IMR-90 (cell line): Measurements from ENCODE around the gene DDX41. TPM values are rescaled to one million over a fixed set of nuclear protein-coding genes. Genes with fewer than 3 reads are reported as not detected.

ENCODE experiments used
- ATAC-seq: fragments of 200-7000 bp; cut with Tn5 transposase; 2 replicates; pipeline ENCODE4 v1.9.1; 2020; ENCODE audit warnings: low read depth, mild to moderate bottlenecking, moderate library complexity
- BruUV-seq: library from RNA; stranded (reverse); fragments of 400-500 nt; replicated peaks from 2 replicates; lab custom pipeline; 2021; lab: Mats Ljungman, UMichigan
- CTCF ChIA-PET: fragments of 300-600 bp; formaldehyde crosslinking; extraction: SDS; loops from one replicate; lab custom pipeline; 2021; ENCODE audit warnings: antibody characterized with exemption; lab: Yijun Ruan, JAX
- POLR2A ChIA-PET: fragments of 300-600 bp; sonication (Branson Sonifier 250); formaldehyde crosslinking; loops from one replicate; lab custom pipeline; 2022; ENCODE audit warnings: antibody characterized with exemption; ENCODE audit not compliant: unreplicated experiment; lab: Charles Lee
- DNase-seq: peaks from one replicate; pipeline ENCODE4 v3.0.0; 2013
- H2AFZ ChIP-seq: replicated peaks from 2 replicates; pipeline ENCODE3; 2013; ENCODE audit warnings: low read length, mild to moderate bottlenecking; ENCODE audit not compliant: poor library complexity
- H2AK5ac ChIP-seq: 2 replicates; pipeline ENCODE4 v1.6.1; 2013; ENCODE audit warnings: low read depth, low read length, inconsistent platforms
- H2AK9ac ChIP-seq: replicated peaks from 2 replicates; pipeline ENCODE3; 2013; ENCODE audit warnings: mild to moderate bottlenecking, low read depth, low read length, moderate library complexity; ENCODE audit not compliant: poor library complexity
- H2BK120ac ChIP-seq: 2 replicates; pipeline ENCODE4 v1.6.1; 2013; ENCODE audit warnings: low read depth, low read length, inconsistent platforms
- H2BK15ac ChIP-seq: 3 replicates; pipeline ENCODE4 v1.6.1; 2013; ENCODE audit warnings: low read depth, low read length, inconsistent platforms
- H2BK20ac ChIP-seq: 2 replicates; pipeline ENCODE4 v1.6.1; 2013; ENCODE audit warnings: low read depth, mild to moderate bottlenecking, inconsistent platforms, low read length, moderate library complexity
- H2BK5ac ChIP-seq: 2 replicates; pipeline ENCODE4 v1.6.1; 2013; ENCODE audit warnings: mild to moderate bottlenecking, low read depth, low read length, inconsistent platforms; ENCODE audit not compliant: poor library complexity, severe bottlenecking
- H3K14ac ChIP-seq: replicated peaks from 2 replicates; pipeline ENCODE4 v1.6.1; 2013; ENCODE audit warnings: low read depth, low read length, inconsistent platforms
- H3K18ac ChIP-seq: 2 replicates; pipeline ENCODE4 v1.6.1; 2013; ENCODE audit warnings: low read depth, low read length, control low read depth
- H3K23ac ChIP-seq: 2 replicates; pipeline ENCODE4 v1.6.1; 2013; ENCODE audit warnings: low read depth, low read length, inconsistent platforms
- H3K27ac ChIP-seq: 2 replicates; pipeline ENCODE4 v1.5.1; 2013; ENCODE audit warnings: mild to moderate bottlenecking, control low read depth, low read length; ENCODE audit not compliant: insufficient read depth
- H3K27me3 ChIP-seq: 2 replicates; pipeline ENCODE4 v1.6.1; 2013; ENCODE audit warnings: low read length; ENCODE audit not compliant: control insufficient read depth, insufficient read depth
- H3K36me3 ChIP-seq: 2 replicates; pipeline ENCODE4 v1.6.1; 2013; ENCODE audit warnings: low read length, mixed read lengths; ENCODE audit not compliant: control insufficient read depth, insufficient read depth
- H3K4ac ChIP-seq: 2 replicates; pipeline ENCODE4 v1.6.1; 2013; ENCODE audit warnings: low read depth, low read length, inconsistent platforms
- H3K4me1 ChIP-seq: 2 replicates; pipeline ENCODE4 v1.6.1; 2013; ENCODE audit warnings: low read length, mixed read lengths; ENCODE audit not compliant: control insufficient read depth, insufficient read depth
- H3K4me2 ChIP-seq: 2 replicates; pipeline ENCODE4 v1.6.1; 2013; ENCODE audit warnings: low read depth, mild to moderate bottlenecking, control low read depth, low read length, moderate library complexity
- H3K4me3 ChIP-seq: 2 replicates; pipeline ENCODE4 v1.5.1; 2013; ENCODE audit warnings: low read depth, mild to moderate bottlenecking, control low read depth, low read length, moderate library complexity; ENCODE audit not compliant: insufficient read depth
- H3K56ac ChIP-seq: 2 replicates; pipeline ENCODE4 v1.6.1; 2013; ENCODE audit warnings: low read length, inconsistent platforms; ENCODE audit not compliant: insufficient read depth; ENCODE audit errors: extremely low read depth
- H3K79me1 ChIP-seq, 2 experiments: 2 replicates each; pipeline ENCODE4 v1.6.1; 2013; ENCODE audit warnings: low read length in 2 of 2, inconsistent platforms in 1 of 2, low read depth in 1 of 2
- H3K9ac ChIP-seq: 2 replicates; pipeline ENCODE4 v1.6.1; 2013; ENCODE audit warnings: low read depth, low read length, control low read depth
- H3K9me1 ChIP-seq: 2 replicates; pipeline ENCODE4 v1.6.1; 2013; ENCODE audit warnings: low read length, inconsistent platforms; ENCODE audit not compliant: insufficient read depth
- H3K9me3 ChIP-seq: 2 replicates; pipeline ENCODE4 v1.6.1; 2013; ENCODE audit warnings: low read length; ENCODE audit not compliant: control insufficient read depth, insufficient read depth
- H4K20me1 ChIP-seq: 2 replicates; pipeline ENCODE4 v1.6.1; 2013; ENCODE audit warnings: low read length, inconsistent platforms; ENCODE audit not compliant: insufficient read depth
- H4K5ac ChIP-seq: 2 replicates; pipeline ENCODE4 v1.6.1; 2013; ENCODE audit warnings: mild to moderate bottlenecking, low read depth, low read length, control low read depth
- H4K8ac ChIP-seq, 2 experiments: 2 replicates each; pipeline ENCODE4 v1.6.1; 2013; ENCODE audit warnings: low read depth in 2 of 2, low read length in 2 of 2, control low read depth in 1 of 2, inconsistent platforms in 1 of 2
- H4K91ac ChIP-seq: 2 replicates; pipeline ENCODE4 v1.6.1; 2013; ENCODE audit warnings: low read depth, low read length, inconsistent platforms; ENCODE audit not compliant: insufficient read depth
- BHLHE40 ChIP-seq: fragments of 150-350 bp; IDR thresholded peaks from 2 replicates; pipeline ENCODE4 v1.6.1; 2016; ENCODE audit warnings: mild to moderate bottlenecking, low read depth, low read length
- CEBPB ChIP-seq: IDR thresholded peaks from 2 replicates; pipeline ENCODE4 v1.6.1; 2012; ENCODE audit warnings: low read depth, low read length, improper control_type of control experiment
- CHD1 ChIP-seq: IDR thresholded peaks from 2 replicates; pipeline ENCODE4 v1.6.1; 2012; ENCODE audit warnings: low read depth, low read length, improper control_type of control experiment
- FOS ChIP-seq: fragments of 150-350 bp; IDR thresholded peaks from 2 replicates; pipeline ENCODE4 v1.6.1; 2016; ENCODE audit warnings: low read depth, low read length
- MAFK ChIP-seq: IDR thresholded peaks from 2 replicates; pipeline ENCODE4 v1.6.1; 2012; ENCODE audit warnings: low read depth, low read length, improper control_type of control experiment
- MAZ ChIP-seq: IDR thresholded peaks from 2 replicates; pipeline ENCODE4 v1.6.1; 2012; ENCODE audit warnings: low read depth, mild to moderate bottlenecking, low read length, improper control_type of control experiment, moderate library complexity, borderline replicate concordance
- MXI1 ChIP-seq: IDR thresholded peaks from 2 replicates; pipeline ENCODE4 v1.6.1; 2012; ENCODE audit warnings: low read depth, mild to moderate bottlenecking, low read length, moderate library complexity, borderline replicate concordance
- NFE2L2 ChIP-seq: fragments of 150-350 bp; IDR thresholded peaks from 2 replicates; pipeline ENCODE4 v1.6.1; 2016; ENCODE audit warnings: low read depth, mild to moderate bottlenecking, low read length
- POLR2A ChIP-seq: IDR thresholded peaks from 2 replicates; pipeline ENCODE4 v1.6.1; 2012; ENCODE audit warnings: mild to moderate bottlenecking, low read depth, low read length
- RAD21 ChIP-seq: IDR thresholded peaks from 2 replicates; pipeline ENCODE4 v1.6.1; 2012; ENCODE audit warnings: low read length, improper control_type of control experiment
- RCOR1 ChIP-seq: IDR thresholded peaks from 2 replicates; pipeline ENCODE4 v1.6.1; 2012; ENCODE audit warnings: mild to moderate bottlenecking, low read length, improper control_type of control experiment; ENCODE audit not compliant: insufficient replicate concordance
- RFX5 ChIP-seq: IDR thresholded peaks from 2 replicates; pipeline ENCODE4 v1.8.0; 2012; ENCODE audit warnings: low read depth, mild to moderate bottlenecking, low read length, moderate library complexity
- SMC3 ChIP-seq: fragments of 150-350 bp; IDR thresholded peaks from 2 replicates; pipeline ENCODE4 v1.6.1; 2016; ENCODE audit warnings: low read depth, mild to moderate bottlenecking, antibody characterized with exemption, low read length, moderate library complexity
- WGBS, 2 experiments: methylation state at CpG; one replicate each; pipeline versions ENCODE4 v1.1.5 to v1.1.7; 2013; ENCODE audit warnings: missing lambda C conversion rate in 2 of 2; ENCODE audit not compliant: insufficient read length in 1 of 2; ENCODE audit errors: extremely low coverage in 2 of 2; 5-methylcytosine and 5-hydroxymethylcytosine counted together
- dilution Hi-C: fragments of 300-500 bp; cut with HindIII; formaldehyde crosslinking; loops from one replicate; pipeline ENCODE4 v1.14.3; 2018; ENCODE audit warnings: low sequenced_read_pairs; ENCODE audit not compliant: unreplicated experiment
- in situ Hi-C: fragments of 300-500 bp; cut with MboI; formaldehyde crosslinking; loops from 3 replicates; pipeline ENCODE4 v1.14.3; 2019; ENCODE audit warnings: low sequenced_read_pairs, inconsistent platforms, mixed read lengths
- intact Hi-C: fragments of 100-400 bp; cut with micrococcal nuclease; formaldehyde crosslinking; loops from 2 replicates; pipeline ENCODE4 v1.10.0; 2022
- polyA plus RNA-seq, 3 experiments: library from polyadenylated mRNA; depleted of rRNA; stranded (reverse); fragments of >200 nt; gene quantifications; 2 replicates each; pipeline ENCODE4 v1.2.3, GENCODE V29; 2012; ENCODE audit warnings: low replicate concordance in 1 of 3
- total RNA-seq: library from RNA; depleted of rRNA; stranded (reverse); fragments of >200 nt; gene quantifications from 2 replicates; pipeline ENCODE4 v1.2.3, GENCODE V29; 2012
- TF ChIP-seq, protein P1 (sequence below): fragments of 150-350 bp; IDR thresholded peaks from 2 replicates; pipeline ENCODE4 v1.6.1; 2017; ENCODE audit warnings: mild to moderate bottlenecking, antibody characterized with exemption, low read length, low read depth
- TF ChIP-seq, protein P2 (sequence below): conservative IDR thresholded peaks from 2 replicates; pipeline ENCODE4 v1.5.1; 2012; ENCODE audit warnings: mild to moderate bottlenecking, low read depth, low read length, improper control_type of control experiment
- TF ChIP-seq, protein P3 (sequence below): fragments of 150-350 bp; IDR thresholded peaks from 2 replicates; pipeline ENCODE4 v1.6.1; 2016; ENCODE audit warnings: low read depth, mild to moderate bottlenecking, low read length, moderate library complexity, borderline replicate concordance

Gene DDX41
- total and polyA plus RNA-seq, 2 of the 4 experiments (the other 2 are of a cell fraction) = 130 to 170 TPM

DNA sequence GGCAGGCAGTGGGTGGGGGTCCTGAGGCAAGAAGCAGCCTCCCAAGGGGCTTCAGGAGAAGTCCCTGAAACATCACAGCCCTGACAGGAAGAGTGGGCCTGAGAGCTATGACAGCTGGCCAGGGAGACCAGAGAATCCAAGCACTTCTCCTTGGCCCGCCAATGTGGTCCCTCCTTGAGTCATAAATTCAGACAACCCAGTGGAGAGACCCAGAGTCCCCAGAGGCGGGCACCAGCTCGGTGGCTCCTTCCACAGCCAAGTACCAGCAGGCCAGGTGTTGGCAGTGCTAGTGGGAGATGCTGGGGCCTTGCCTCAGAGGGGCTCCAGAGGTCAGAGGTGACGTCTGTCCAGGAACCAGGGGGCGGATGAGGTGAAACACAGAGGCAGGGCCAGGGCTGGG, 5.6 kb downstream of the DDX41 start:
- intact Hi-C loops = no loop called here

More for the DNA sequence above, 5.6 kb downstream of the DDX41 start:
- Histone ChIP-seq H2BK120ac (no peak overlapping the region), H3K56ac (no peak overlapping the region), H3K27me3 (no peaks in the 10 kb centered on the region), H4K5ac (no peak overlapping the region), H2AFZ (no peak overlapping the region), H3K9me3 (no peaks in the 10 kb centered on the region), H4K8ac (no peak overlapping the region), H3K79me1 (peaks cover 22 to 24% of the 10 kb centered on the region in 2 experiments; a peak in 3 of 4 replicates), H3K18ac (no peak overlapping the region), H3K4ac (no peak overlapping the region), H4K91ac (no peak overlapping the region), H3K9me1 (no peaks in the 10 kb centered on the region), H2BK5ac (no peak overlapping the region), H3K4me2 (no peak overlapping the region), H3K27ac (no peak overlapping the region), H3K36me3 (peaks cover 59% of the 10 kb centered on the region), H3K14ac (no peak overlapping the region), H2BK20ac (no peak overlapping the region), H3K23ac (no peak overlapping the region), H3K4me1 (peaks cover 7% of the 10 kb centered on the region), H3K9ac (no peak overlapping the region), H3K4me3 (no peak overlapping the region), H4K20me1 (no peaks in the 10 kb centered on the region; the same call in 1 of the 2 replicates), H2AK9ac (no peak overlapping the region), H2BK15ac (no peak overlapping the region), H2AK5ac (no peak overlapping the region)
- in situ Hi-C loops = no loop called here
- dilution Hi-C loops = no loop called here
- DNase-seq (no peak), ATAC-seq (no peak)
- CTCF ChIA-PET = interaction anchor here (1.0 kb wide), 1 partner anchor 10 kb away, joined by 4 read pairs; no protein-coding TSS in a partner anchor
- 98% methylated on average over 5 of the region's 5 CpGs; no CpG with 5 or more reads in 1 of the 2 experiments for WGBS, 2 experiments
- no TSS peak for BruUV-seq
- TF ChIP-seq RCOR1 (no peak), MXI1 (no peak), SMC3 (no peak), MAZ (no peak), FOS (no peak), CHD1 (no peak), POLR2A (no peak), BHLHE40 (no peak), NFE2L2 (no peak), MAFK (no peak), RFX5 (no peak), RAD21 (no peak), CEBPB (no peak)
- TF ChIP-seq, protein P1, sequence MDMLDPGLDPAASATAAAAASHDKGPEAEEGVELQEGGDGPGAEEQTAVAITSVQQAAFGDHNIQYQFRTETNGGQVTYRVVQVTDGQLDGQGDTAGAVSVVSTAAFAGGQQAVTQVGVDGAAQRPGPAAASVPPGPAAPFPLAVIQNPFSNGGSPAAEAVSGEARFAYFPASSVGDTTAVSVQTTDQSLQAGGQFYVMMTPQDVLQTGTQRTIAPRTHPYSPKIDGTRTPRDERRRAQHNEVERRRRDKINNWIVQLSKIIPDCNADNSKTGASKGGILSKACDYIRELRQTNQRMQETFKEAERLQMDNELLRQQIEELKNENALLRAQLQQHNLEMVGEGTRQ = no peak
- TF ChIP-seq, protein P2, sequence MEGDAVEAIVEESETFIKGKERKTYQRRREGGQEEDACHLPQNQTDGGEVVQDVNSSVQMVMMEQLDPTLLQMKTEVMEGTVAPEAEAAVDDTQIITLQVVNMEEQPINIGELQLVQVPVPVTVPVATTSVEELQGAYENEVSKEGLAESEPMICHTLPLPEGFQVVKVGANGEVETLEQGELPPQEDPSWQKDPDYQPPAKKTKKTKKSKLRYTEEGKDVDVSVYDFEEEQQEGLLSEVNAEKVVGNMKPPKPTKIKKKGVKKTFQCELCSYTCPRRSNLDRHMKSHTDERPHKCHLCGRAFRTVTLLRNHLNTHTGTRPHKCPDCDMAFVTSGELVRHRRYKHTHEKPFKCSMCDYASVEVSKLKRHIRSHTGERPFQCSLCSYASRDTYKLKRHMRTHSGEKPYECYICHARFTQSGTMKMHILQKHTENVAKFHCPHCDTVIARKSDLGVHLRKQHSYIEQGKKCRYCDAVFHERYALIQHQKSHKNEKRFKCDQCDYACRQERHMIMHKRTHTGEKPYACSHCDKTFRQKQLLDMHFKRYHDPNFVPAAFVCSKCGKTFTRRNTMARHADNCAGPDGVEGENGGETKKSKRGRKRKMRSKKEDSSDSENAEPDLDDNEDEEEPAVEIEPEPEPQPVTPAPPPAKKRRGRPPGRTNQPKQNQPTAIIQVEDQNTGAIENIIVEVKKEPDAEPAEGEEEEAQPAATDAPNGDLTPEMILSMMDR = no peak
- TF ChIP-seq, protein P3, sequence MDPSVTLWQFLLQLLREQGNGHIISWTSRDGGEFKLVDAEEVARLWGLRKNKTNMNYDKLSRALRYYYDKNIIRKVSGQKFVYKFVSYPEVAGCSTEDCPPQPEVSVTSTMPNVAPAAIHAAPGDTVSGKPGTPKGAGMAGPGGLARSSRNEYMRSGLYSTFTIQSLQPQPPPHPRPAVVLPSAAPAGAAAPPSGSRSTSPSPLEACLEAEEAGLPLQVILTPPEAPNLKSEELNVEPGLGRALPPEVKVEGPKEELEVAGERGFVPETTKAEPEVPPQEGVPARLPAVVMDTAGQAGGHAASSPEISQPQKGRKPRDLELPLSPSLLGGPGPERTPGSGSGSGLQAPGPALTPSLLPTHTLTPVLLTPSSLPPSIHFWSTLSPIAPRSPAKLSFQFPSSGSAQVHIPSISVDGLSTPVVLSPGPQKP = no peak
- POLR2A ChIA-PET = no interaction called here
